G401.6 (cell line): ENCODE measurements around the gene PIGZ.

Experiments used
- FAIRE-seq: peaks from 2 replicates; lab custom pipeline; 2012; peaks lifted over from hg19 to GRCh38; lab: Jason Lieb, UNC

PIGZ gene

GRCh38 chr3:196968233-196969133 lies at the start of gene PIGZ:
Gene PIGZ, minus strand, starts transcription at chr3:196968833. Its CDS starts 16,802 bp downstream, at chr3:196952031.
- FAIRE-seq: no peak

- FAIRE-seq: no peak
Measured at GRCh38 chr3:197017003-197017402, 48.4 kb upstream of the PIGZ start.

- FAIRE-seq: no peak
Measured at GRCh38 chr3:197015790-197016736, 47.4 kb upstream of the PIGZ start.

- FAIRE-seq: no peak
Measured at GRCh38 chr3:197014942-197015575, 46.4 kb upstream of the PIGZ start.

- FAIRE-seq: no peak
Measured at GRCh38 chr3:197014024-197014423, 45.4 kb upstream of the PIGZ start.

GRCh38 chr3:197012540-197012883 lies 43.9 kb upstream of the PIGZ start:
- FAIRE-seq: no peak

- no peak for FAIRE-seq
Measured at GRCh38 chr3:197011780-197012539, 43.3 kb upstream of the PIGZ start.

- no peak for FAIRE-seq
Measured at GRCh38 chr3:197010556-197011351, 42.1 kb upstream of the PIGZ start.

- no peak for FAIRE-seq
Measured at GRCh38 chr3:197009532-197010019, 40.9 kb upstream of the PIGZ start.

- FAIRE-seq: no peak
Measured at GRCh38 chr3:197008436-197009209, 40.0 kb upstream of the PIGZ start.

GRCh38 chr3:197007953-197008352 lies 39.3 kb upstream of the PIGZ start:
- no peak for FAIRE-seq

GRCh38 chr3:197007296-197007940 lies 38.8 kb upstream of the PIGZ start:
- FAIRE-seq: no peak

GRCh38 chr3:197006860-197007259 lies 38.2 kb upstream of the PIGZ start:
- FAIRE-seq: no peak

- no peak for FAIRE-seq
Measured at GRCh38 chr3:197006446-197006845, 37.8 kb upstream of the PIGZ start.

GRCh38 chr3:197003461-197004385 lies 35.1 kb upstream of the PIGZ start:
- FAIRE-seq: no peak

- FAIRE-seq: no peak
Measured at GRCh38 chr3:197002701-197003454, 34.2 kb upstream of the PIGZ start.

GRCh38 chr3:197001972-197002700 lies 33.5 kb upstream of the PIGZ start:
- FAIRE-seq: no peak
